NCI-H2171 treated with DMSO at 0.1 percent for 48 hours (cell line): Measurements from ENCODE around the gene PRKG1.
"Not testable (repeated sequence)": the region's sequence is repeated elsewhere in the genome, so short reads cannot be mapped to it uniquely, and the experiment has no call there.

ENCODE experiments used
- DNase-seq: peaks from one replicate; lab custom pipeline; 2025; lab: John Stamatoyannopoulos, UW

Gene PRKG1

GRCh38 chr10:51656503-51656902 lies 582.2 kb downstream of the PRKG1 start:
- no peak for DNase-seq

DNA sequence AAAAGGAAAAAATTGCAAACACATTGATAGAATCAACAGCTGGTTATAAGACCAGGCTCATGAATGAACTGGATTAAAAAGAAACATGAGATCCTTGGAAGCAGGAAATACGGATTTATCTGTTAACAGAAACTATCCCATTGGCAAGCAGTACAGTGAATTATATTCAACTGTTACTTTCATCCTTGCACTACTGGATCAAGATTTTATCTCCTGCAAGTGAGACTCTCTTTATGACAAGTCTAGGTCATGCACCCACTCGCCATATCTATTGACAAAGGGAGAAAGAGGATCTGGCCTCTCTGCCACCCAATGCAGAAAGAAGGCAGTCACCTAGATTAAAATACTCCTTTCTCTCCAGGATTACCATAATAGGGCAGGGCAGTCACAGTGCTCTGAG lies 583.7 kb downstream of the PRKG1 start:
- DNase-seq, result no peak

GRCh38 chr10:51659344-51659743 lies 585.1 kb downstream of the PRKG1 start:
- DNase-seq, result no peak

- DNase-seq, result no peak
These were observed 588.8 kb downstream of the PRKG1 start for GRCh38 chr10:51663086-51663485.

DNA sequence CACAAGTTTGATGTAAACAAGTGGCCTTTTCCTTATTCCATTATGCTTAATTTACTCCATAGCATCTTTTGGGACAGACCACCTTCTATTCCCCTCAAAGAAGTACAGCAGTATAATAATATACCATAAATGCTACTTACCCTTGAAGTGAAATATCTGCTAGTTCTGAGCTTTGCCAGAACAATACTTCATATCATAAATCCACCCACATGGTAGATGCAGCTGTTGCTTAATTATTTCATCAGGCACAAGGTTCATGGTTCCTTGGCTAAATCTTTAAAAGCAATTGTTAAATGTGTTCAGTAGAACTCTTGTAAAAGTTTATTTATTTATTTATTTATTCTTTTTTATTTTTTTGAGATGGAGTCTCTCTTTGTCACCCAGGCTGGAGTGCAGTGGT lies 592.2 kb downstream of the PRKG1 start:
- no peak for DNase-seq

DNA sequence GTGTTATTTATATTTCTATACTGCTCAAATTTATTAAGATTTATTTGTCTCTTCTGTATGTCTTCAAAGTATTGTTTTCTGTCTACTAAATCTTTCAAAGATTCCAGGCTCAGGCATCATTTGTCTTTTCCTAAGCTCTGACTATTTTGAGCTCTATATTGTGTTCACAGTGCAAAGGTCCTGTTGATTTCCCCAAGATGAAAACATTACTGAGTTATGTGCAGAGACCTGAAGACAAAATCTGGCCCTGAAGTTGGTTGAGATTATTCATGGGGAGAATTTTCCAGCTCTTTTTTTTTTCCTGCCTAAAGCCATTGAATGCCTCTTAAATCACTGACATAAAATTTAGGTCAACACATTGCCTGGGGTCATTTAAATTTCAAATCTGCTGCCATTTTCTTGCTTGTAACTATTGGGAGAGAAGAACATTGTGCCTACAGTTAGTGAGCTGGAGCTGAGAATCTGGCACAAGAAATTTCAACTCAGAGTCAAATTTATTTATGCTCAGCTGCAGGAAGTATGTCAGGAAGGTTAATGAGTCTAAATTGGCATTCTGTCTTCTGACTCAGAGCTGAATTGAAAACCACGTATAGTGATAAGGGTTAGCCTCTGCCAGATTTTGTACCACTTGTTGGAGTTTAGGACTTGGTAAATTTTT lies 593.5 kb downstream of the PRKG1 start:
- no peak for DNase-seq

DNA sequence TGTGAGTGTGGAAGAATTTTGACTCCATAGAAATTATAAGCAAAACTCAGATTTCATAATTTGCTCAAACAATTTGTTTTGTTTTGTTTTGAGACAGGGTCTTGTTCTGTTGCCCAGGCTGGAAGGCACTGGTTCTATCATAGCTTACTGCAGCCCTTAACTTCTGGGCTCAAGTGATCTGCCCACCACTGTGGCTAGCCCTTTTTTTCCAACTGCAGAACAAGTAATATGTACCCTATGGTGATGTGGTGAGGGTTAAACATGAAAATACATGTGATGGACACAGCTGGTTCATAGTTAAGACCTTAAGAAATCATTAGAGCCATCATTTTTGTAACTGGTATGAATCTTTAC lies 594.0 kb downstream of the PRKG1 start:
- DNase-seq, result no peak

- no peak for DNase-seq
These were observed 594.8 kb downstream of the PRKG1 start for GRCh38 chr10:51669041-51669440.

DNA sequence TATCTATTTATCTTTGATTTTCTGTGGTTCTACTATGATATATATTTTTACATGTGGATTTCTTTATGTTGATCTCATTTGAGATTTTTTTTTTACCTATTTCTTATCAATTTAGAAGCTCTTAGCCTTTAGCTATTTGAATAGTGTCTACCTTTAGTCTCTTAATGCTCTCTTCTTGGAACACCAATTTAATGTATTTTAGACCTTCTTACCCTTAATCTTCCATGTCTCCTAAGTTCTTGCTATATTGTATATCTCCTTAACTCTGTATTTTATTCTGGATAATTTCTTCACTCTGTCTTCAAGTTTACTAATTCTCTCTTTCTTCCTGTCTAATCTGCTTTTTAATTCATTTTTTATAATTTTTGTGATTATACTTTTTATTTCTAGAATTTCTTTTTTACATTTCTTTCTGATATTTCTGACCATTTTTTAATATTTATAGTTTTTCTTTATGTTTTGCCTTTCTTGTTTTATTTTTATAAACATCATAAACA lies 597.8 kb downstream of the PRKG1 start:
- DNase-seq, result no peak

- DNase-seq, result no peak
These were observed 600.8 kb downstream of the PRKG1 start for GRCh38 chr10:51675088-51675487.

DNA sequence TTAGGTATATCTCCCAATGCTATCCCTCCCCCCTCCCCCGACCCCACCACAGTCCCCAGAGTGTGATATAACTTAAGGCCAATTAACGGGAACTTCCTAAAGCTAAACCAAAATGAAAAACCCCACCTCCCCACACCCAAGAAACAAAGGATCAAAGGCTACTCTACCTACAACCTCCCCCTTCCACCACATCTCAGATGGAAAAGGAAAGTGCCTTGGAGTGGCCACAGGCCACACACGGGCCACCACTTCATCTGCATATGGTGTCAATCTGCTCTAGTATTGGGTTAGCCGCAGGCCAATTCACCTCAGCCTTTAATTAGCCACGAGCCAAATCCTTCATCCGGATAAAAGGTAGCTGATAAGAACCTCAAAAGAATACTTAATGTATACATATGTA lies 605.6 kb downstream of the PRKG1 start:
- no peak for DNase-seq

DNA sequence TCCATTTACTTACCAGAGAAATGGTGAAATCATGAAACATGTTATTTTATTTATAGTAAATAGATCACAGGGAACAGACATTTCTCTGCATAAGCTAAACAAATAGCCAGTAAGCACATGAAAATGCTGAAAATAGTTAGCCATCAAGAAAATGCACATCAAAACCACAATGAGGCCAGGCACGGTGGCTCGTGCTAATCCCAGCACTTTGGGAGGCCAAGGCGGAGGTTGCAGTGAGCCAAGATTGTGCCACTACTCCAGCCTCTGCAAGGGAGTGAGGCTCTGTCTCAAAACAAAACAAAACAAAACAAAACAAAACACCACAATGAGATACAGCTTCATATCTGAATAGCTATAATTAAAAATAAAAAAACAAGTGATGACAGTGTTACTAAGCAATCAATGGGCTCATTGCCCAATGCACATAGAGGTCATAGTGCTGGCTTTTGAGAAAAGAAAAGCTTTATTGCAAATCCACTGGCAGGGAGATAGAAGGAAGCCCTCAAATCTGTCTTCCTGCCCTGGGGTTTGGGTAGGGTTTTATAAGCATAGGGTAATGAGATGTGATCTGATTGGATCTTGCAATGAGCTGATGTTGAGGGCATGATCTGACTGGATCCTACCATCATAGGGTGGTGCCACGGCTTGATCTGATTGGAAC lies 608.9 kb downstream of the PRKG1 start:
- no peak for DNase-seq

DNA sequence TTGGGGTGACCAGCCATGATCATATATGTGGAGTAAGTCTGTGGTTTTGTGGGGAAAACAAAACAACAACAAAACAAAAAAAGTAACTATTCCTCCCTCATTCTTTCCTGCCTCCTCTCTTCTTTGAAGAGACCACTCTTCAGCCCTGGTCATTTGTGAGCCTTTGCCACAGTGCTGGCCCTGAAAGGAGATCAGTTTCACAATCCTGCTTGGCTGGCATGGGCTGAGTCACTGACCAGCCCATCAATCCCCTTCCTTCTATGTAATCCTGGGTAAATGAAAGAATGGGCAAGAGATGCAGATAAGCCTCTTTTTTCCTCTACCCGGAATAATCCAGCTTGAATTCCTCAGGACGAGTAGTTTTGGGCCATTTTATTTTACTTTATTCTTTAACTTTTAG lies 611.5 kb downstream of the PRKG1 start:
- no peak for DNase-seq

- DNase-seq, result no peak
These were observed 613.0 kb downstream of the PRKG1 start for GRCh38 chr10:51687296-51687695.

DNA sequence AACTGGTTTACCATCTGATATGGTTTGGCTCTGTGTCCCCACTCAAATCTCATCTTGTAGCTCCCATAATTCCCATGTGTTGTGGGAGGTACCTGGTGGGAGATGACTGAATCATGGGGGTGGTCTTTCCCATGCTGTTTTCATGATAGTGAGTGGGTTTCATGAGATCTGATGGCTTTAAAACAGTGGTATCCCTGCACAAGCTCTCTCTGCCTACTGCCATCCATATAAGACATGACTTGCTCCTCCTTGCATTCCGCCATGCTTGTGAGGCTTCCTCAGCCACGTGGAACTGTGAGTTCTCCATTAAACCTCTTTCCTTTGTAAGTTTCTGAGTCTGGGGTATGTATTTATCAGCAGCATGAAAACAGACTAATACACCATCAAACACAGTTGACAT lies 614.5 kb downstream of the PRKG1 start:
- DNase-seq, result not testable (repeated sequence)

- DNase-seq, result no peak
These were observed 615.2 kb downstream of the PRKG1 start for GRCh38 chr10:51689536-51689935.

DNA sequence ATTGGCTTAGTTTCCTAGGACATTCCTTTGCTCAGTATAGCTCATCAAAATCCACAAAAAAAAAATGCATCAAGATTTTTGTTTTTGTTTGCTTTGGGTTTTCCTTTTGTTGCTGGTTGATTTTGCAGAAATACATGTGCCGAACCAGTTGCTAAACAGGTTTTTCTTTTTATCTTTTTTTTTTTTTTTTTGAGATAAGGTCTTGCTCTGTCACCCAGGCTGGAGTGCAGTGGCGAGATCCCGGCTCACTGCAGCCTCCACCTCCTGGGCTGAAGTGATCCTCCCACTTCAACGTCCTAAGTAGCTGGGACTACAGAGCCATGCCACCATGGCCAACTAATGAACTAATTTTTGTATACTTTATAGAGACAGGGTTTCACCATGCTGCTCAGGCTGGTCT lies 616.8 kb downstream of the PRKG1 start:
- DNase-seq, result no peak

GRCh38 chr10:51694086-51694768 lies 619.9 kb downstream of the PRKG1 start:
- no peak for DNase-seq

GRCh38 chr10:51696251-51696650 lies 622.0 kb downstream of the PRKG1 start:
- no peak for DNase-seq

GRCh38 chr10:51698473-51699063 lies 624.3 kb downstream of the PRKG1 start:
- no peak for DNase-seq

DNA sequence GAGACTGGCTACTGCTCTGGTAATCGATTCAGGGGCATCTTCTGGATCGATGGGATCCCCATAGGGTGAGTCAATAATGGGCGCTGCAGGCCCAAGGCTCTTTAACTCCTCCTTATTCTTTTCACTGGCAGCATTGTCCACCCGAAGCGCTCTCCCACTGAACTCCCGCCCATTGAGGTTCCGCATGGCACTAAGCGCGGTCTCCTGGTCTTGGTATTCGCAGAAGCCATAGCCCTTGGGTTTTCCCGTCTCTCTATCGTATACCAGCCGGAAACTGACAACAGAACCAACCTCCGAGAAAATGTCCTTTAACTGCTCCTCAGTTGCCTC lies 624.8 kb downstream of the PRKG1 start:
- peak; percentile 64 for DNase-seq

- DNase-seq, result peak; percentile 82
These were observed 625.4 kb downstream of the PRKG1 start, which contains the start of gene CSTF2T for GRCh38 chr10:51699475-51700227. TSS of gene CSTF2T (minus strand) at chr10:51699595. CDS start at chr10:51699549, 46 bp downstream.
